Omental fat pad (tissue), 4 donors: Measurements from ENCODE around the gene SLN. TPM values are rescaled to one million over a fixed set of nuclear protein-coding genes. Genes with fewer than 3 reads are reported as not detected.

Source experiments
- ATAC-seq: fragments of 150-250 bp; one replicate; pipeline ENCODE4 v1.9.1; 2016; ENCODE audit warnings: mild to moderate bottlenecking, moderate library complexity; ENCODE audit not compliant: low FRiP score
- DNase-seq: peaks from one replicate; pipeline ENCODE4 v3.0.0-alpha.2; 2019; ENCODE audit warnings: low spot score
- total RNA-seq, 4 donors: library from RNA; depleted of rRNA; stranded (reverse); fragments of >200 nt; gene quantifications; one replicate each; pipeline ENCODE4 v1.1.0, GENCODE V29; 2016
- TF ChIP-seq, protein P1 (sequence below), 3 donors: fragments of 450-650 bp; IDR thresholded peaks; one replicate each; pipeline ENCODE4 v1.5.1; 2016 to 2017; ENCODE audit warnings: antibody characterized with exemption in 3 of 3, mild to moderate bottlenecking in 3 of 3, moderate library complexity in 2 of 3

The SLN gene
- total RNA-seq, 4 donors from 2014 or later, result not detected

DNA sequence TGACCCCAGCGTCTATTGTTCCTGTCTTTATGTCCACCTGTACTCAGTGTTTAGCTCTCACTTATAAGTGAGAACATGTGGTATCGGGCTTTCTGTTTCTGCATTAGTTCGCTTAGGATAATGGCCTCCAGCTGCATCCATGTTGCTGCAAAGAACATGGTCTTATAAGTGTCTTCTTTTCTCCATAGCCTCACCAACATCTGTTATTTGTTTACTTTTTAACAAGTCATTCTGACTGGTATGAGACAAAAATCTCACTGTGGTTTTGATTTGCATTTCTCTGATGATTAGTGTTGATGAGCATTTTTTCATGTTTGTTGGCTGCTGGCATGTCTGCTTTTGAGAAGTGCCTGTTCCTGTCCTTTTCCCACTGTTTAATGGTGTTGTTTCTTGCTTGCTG, 21.7 kb upstream of the SLN start:
- TF ChIP-seq, protein P1, sequence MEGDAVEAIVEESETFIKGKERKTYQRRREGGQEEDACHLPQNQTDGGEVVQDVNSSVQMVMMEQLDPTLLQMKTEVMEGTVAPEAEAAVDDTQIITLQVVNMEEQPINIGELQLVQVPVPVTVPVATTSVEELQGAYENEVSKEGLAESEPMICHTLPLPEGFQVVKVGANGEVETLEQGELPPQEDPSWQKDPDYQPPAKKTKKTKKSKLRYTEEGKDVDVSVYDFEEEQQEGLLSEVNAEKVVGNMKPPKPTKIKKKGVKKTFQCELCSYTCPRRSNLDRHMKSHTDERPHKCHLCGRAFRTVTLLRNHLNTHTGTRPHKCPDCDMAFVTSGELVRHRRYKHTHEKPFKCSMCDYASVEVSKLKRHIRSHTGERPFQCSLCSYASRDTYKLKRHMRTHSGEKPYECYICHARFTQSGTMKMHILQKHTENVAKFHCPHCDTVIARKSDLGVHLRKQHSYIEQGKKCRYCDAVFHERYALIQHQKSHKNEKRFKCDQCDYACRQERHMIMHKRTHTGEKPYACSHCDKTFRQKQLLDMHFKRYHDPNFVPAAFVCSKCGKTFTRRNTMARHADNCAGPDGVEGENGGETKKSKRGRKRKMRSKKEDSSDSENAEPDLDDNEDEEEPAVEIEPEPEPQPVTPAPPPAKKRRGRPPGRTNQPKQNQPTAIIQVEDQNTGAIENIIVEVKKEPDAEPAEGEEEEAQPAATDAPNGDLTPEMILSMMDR (IDR thresholded peaks at IDR 0.05), result no peak
- DNase-seq, result no peak
- ATAC-seq, result no peak

DNA sequence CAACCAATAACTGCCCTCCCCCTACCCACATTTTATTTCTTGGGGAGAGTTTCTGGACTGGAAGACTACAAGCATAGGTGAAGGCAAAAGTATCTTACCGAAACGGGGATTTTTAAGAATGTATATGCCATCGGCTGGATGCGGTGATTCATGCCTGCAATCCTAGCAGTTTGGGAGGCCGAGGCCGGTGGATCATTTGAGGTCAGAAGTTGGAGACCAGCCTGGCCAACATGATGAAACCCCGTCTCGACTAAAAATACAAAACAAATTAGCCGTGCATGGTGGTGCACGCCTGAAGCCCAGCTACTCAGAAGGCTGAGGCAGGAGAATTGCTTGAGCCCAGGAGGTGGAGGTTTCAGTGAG, 20.8 kb upstream of the SLN start:
- ATAC-seq (no peak), DNase-seq (no peak)
- TF ChIP-seq, protein P1 (IDR thresholded peaks at IDR 0.05), result no peak

- ATAC-seq (no peak), DNase-seq (no peak)
- TF ChIP-seq, protein P1 (IDR thresholded peaks at IDR 0.05), result no peak
Observed at GRCh38 chr11:107731941-107732688, 20.3 kb upstream of the SLN start.

DNA sequence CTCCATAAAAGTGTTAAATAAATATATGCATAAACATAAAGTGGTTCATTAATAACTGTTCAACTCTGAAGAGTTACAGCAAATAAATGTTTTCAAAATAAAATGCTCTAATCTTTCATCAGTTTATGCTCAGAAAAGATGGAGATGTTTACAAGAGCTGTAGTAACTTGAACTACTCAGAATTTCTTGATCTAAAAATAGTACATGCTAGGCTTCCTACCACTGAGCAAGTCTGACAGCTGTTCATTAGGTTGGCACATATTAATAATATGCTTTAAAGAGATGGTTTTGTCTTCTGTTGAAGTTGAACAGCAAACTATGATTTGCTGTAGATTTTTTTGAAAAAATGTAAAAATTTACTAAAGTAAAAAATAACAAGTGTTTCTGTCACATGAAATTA, 10.8 kb upstream of the SLN start:
- no peak for DNase-seq
- ATAC-seq, result no peak
- TF ChIP-seq, protein P1 (IDR thresholded peaks at IDR 0.05), result no peak

GRCh38 chr11:107721207-107721606, 9.4 kb upstream of the SLN start:
- no peak for ATAC-seq
- no peak for DNase-seq
- TF ChIP-seq, protein P1 (IDR thresholded peaks at IDR 0.05), result no peak

- TF ChIP-seq, protein P1 (IDR thresholded peaks at IDR 0.05), result no peak
- no peak for DNase-seq
- ATAC-seq, result peak; percentile 41
Observed at GRCh38 chr11:107720303-107720774, 8.5 kb upstream of the SLN start.
